GM13976 (cell line): ENCODE results near the gene SMIM3.

Source experiments
- DNase-seq: peaks from one replicate; pipeline ENCODE4 v3.0.0; 2012; ENCODE audit warnings: low spot score
- CTCF ChIP-seq: IDR thresholded peaks from 2 replicates; pipeline ENCODE4 v1.5.1; 2012; ENCODE audit warnings: borderline replicate concordance, mild to moderate bottlenecking; ENCODE audit not compliant: insufficient read depth; ENCODE audit errors: extremely low read depth, missing control alignments, control extremely low read depth
- in situ Hi-C: fragments of 300-500 bp; cut with MboI; formaldehyde crosslinking; loops from one replicate; pipeline ENCODE4 v1.12.0; 2022; ENCODE audit warnings: low sequenced_read_pairs, mixed read lengths, inconsistent platforms; ENCODE audit not compliant: unreplicated experiment

The SMIM3 gene

GRCh38 chr5:150785950-150786349 is 7.4 kb downstream of the SMIM3 start:
- DNase-seq: no peak
- in situ Hi-C loops: loop anchor here (25.0 kb wide), 1 partner anchor 376 kb away; the partner anchor contains the start of gene ANXA6
- TF ChIP-seq CTCF: no peak

GRCh38 chr5:150786876-150787275 is 8.3 kb downstream of the SMIM3 start:
- no peak for TF ChIP-seq CTCF
- DNase-seq: no peak
- in situ Hi-C loops: loop anchor here (25.0 kb wide), 1 partner anchor 375 kb away; the partner anchor contains the start of gene ANXA6

GRCh38 chr5:150787656-150788055 is 9.1 kb downstream of the SMIM3 start:
- TF ChIP-seq CTCF: no peak
- in situ Hi-C loops: loop anchor here (25.0 kb wide), 1 partner anchor 375 kb away; the partner anchor contains the start of gene ANXA6
- no peak for DNase-seq

GRCh38 chr5:150788977-150789376 is 10.4 kb downstream of the SMIM3 start:
- in situ Hi-C loops: loop anchor here (25.0 kb wide), 1 partner anchor 373 kb away; the partner anchor contains the start of gene ANXA6
- no peak for TF ChIP-seq CTCF
- DNase-seq: no peak

- in situ Hi-C loops: loop anchor here (25.0 kb wide), 1 partner anchor 373 kb away; the partner anchor contains the start of gene ANXA6
- no peak for DNase-seq
- TF ChIP-seq CTCF: no peak
Observed at GRCh38 chr5:150789450-150789849, 10.9 kb downstream of the SMIM3 start.

GRCh38 chr5:150789943-150790611 is 11.5 kb downstream of the SMIM3 start:
- in situ Hi-C loops: loop anchor here (25.0 kb wide), 1 partner anchor 372 kb away; the partner anchor contains the start of gene ANXA6
- DNase-seq: peak; percentile 53
- TF ChIP-seq CTCF: no peak
